GM08714 (cell line): ENCODE results near the gene ABHD13.
A peak's percentile ranks its signal among the peaks of the same experiment; 100 is the strongest.
"Not testable (repeated sequence)": the region's sequence is repeated elsewhere in the genome, so short reads cannot be mapped to it uniquely, and the experiment has no call there.

Source experiments
- H3K4me3 ChIP-seq: fragments of 200-500 bp; sonication (Bioruptor generic); 2 replicates; pipeline ENCODE4 v1.5.1; 2014; ENCODE audit warnings: mild to moderate bottlenecking, low read length, inconsistent platforms
- ZNF274 ChIP-seq: IDR thresholded peaks from 2 replicates; pipeline ENCODE4 v1.6.1; 2012; ENCODE audit warnings: mild to moderate bottlenecking, low read depth, low read length

The ABHD13 gene

GRCh38 chr13:108263621-108264355 is 45.6 kb downstream of the ABHD13 start:
- no peak overlapping the region for H3K4me3 ChIP-seq
- TF ChIP-seq ZNF274: no peak

DNA sequence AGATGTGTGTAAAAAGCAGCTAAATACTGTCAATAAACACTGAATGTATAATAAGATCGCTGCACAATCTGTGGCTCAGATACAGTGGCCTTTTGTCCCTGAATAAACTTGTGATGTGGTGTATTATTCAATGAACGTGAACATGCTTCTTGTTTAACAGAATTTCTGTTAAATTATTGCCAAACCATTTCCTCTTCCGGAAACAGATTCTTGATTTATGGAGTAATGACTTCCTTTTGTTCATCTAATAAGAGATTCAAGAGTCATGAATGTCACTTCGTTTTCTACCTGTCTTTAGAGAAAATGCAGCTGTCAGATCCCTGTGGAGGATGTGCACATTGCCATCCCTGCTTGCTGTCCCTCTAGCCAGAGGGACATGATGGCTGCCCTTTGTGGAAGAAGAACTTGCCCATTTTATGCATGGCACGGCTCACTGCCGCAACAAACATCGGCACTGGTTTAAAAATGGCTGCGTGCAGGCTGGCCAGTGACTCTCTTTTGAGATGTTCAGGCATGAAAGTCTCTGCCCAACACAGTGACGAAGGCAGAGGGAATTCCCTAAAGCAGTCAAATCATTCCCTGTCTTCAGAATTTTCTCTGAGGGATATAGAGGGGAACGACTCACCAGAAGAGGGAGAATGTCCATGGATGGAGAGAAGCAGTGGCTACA is 48.3 kb downstream of the ABHD13 start:
- H3K4me3 ChIP-seq: peak overlapping the region; percentile 49; the same call in 1 of the 2 replicates
- no peak for TF ChIP-seq ZNF274

- no peak for TF ChIP-seq ZNF274
- no peak overlapping the region for H3K4me3 ChIP-seq
Observed at GRCh38 chr13:108267347-108267746, 49.2 kb downstream of the ABHD13 start.

- not testable (repeated sequence) for H3K4me3 ChIP-seq
Observed at GRCh38 chr13:108267855-108268254, 49.7 kb downstream of the ABHD13 start.

- TF ChIP-seq ZNF274: no peak
- no peak overlapping the region for H3K4me3 ChIP-seq
Observed at GRCh38 chr13:108268466-108269112, 50.4 kb downstream of the ABHD13 start.

- H3K4me3 ChIP-seq: peak within 1 kb of the TSS; percentile 83
- TF ChIP-seq ZNF274: no peak
Observed at GRCh38 chr13:108269601-108270328, 51.6 kb downstream of the ABHD13 start, which contains the start of gene TNFSF13B. TNFSF13B (plus strand) TSS chr13:108269718; CDS start chr13:108269896, 178 bp downstream.

GRCh38 chr13:108270442-108270841 is 52.2 kb downstream of the ABHD13 start:
- peak overlapping the region; percentile 83 for H3K4me3 ChIP-seq
- no peak for TF ChIP-seq ZNF274

GRCh38 chr13:108272333-108272732 is 54.1 kb downstream of the ABHD13 start:
- no peak for TF ChIP-seq ZNF274
- H3K4me3 ChIP-seq: no peak overlapping the region

- no peak for TF ChIP-seq ZNF274
- no peak overlapping the region for H3K4me3 ChIP-seq
Observed at GRCh38 chr13:108273429-108274118, 55.4 kb downstream of the ABHD13 start.

DNA sequence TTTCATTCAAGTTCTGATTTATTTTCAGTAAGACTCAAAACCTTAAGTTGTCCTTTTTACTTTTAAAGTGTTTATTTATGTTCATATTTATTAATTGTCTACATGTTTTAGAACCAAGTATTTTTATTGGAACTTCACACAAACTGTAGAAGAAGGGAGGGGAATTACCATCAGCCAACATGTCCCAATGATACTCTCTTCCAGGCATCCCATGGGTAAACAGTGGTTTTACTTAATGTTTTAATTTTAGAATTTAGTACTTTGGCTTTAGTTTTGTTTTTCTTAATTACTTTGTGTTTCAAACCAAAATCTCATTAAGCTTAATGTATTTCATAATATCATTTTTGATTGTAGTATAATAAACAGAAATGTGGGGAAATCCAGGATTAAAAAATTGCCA is 56.5 kb downstream of the ABHD13 start:
- no peak for TF ChIP-seq ZNF274
- no peak overlapping the region for H3K4me3 ChIP-seq

DNA sequence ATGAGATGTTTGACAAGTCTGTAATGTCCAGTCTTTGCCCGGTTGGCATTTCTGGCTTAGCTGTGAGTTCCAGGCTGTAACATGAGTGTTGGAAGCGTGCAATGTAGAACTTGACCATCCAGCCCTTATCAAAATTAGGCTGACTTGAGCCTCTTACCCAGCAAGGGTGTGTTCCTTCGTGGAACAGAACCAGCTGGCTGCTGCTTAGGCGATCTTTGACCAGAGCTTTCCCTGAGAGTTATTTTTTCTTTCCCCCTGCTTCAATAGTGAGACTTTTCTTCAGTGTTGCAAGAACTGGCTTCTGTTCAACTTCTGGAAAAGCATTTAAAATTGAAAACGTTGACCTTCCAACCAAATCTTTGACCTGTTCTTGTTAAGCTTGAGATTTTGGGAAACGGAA is 57.9 kb downstream of the ABHD13 start:
- no peak for TF ChIP-seq ZNF274

GRCh38 chr13:108278466-108278865 is 60.3 kb downstream of the ABHD13 start:
- H3K4me3 ChIP-seq: no peak overlapping the region
- no peak for TF ChIP-seq ZNF274

More for the DNA sequence above, 57.9 kb downstream of the ABHD13 start:
- H3K4me3 ChIP-seq: no peak overlapping the region

- TF ChIP-seq ZNF274: no peak
- no peak overlapping the region for H3K4me3 ChIP-seq
Observed at GRCh38 chr13:108281901-108282300, 63.7 kb downstream of the ABHD13 start.

GRCh38 chr13:108283110-108283509 is 64.9 kb downstream of the ABHD13 start:
- no peak for TF ChIP-seq ZNF274
- no peak overlapping the region for H3K4me3 ChIP-seq
